HCT116 (cell line): ENCODE data around the gene ADARB1. TPM values are rescaled to one million over a fixed set of nuclear protein-coding genes. Genes with fewer than 3 reads are reported as not detected.

Experiments
- ATAC-seq: fragments of 200-7000 bp; cut with Tn5 transposase; 2 replicates; pipeline ENCODE4 v1.9.1; 2020; ENCODE audit warnings: mild to moderate bottlenecking, moderate library complexity
- BruUV-seq: library from RNA; stranded (reverse); fragments of 400-500 nt; replicated peaks from 2 replicates; lab custom pipeline; 2021; lab: Mats Ljungman, UMichigan
- CTCF ChIA-PET: fragments of 300-600 bp; sonication (Branson Sonifier 250); formaldehyde crosslinking; loops from one replicate; lab custom pipeline; 2021; ENCODE audit warnings: antibody characterized with exemption; lab: Charles Lee
- POLR2A ChIA-PET: fragments of 300-600, 350-600 bp; sonication (Branson Sonifier 250); formaldehyde crosslinking; loops from one replicate; lab custom pipeline; 2021; ENCODE audit warnings: antibody characterized with exemption; lab: Charles Lee
- RAD21 ChIA-PET, 2 experiments: fragments of 300-600 bp; sonication (Branson Sonifier 250); formaldehyde crosslinking; loops; one replicate each; lab custom pipeline; 2023; ENCODE audit warnings: low total read pairs in 2 of 2; ENCODE audit not compliant: uncharacterized antibody in 2 of 2, unreplicated experiment in 2 of 2, low non-redundant PET in 1 of 2; lab: Charles Lee
- DNase-seq: peaks from one replicate; pipeline ENCODE4 v3.0.0-alpha.2; 2010; ENCODE audit warnings: low read depth, low spot score
- H2AFZ ChIP-seq: fragments of 200-600 bp; shearing (Covaris generic), sonication (generic); 2 replicates; pipeline ENCODE4 v1.6.1; 2017; ENCODE audit warnings: low read depth, mixed run types, mixed read lengths, antibody characterized with exemption, low read length; ENCODE audit not compliant: poor library complexity, severe bottlenecking
- H3K27ac ChIP-seq: 2 replicates; pipeline ENCODE4 v1.5.1; 2012; ENCODE audit warnings: low read depth, low read length
- H3K27me3 ChIP-seq: fragments of 200-600 bp; sonication (generic); 2 replicates; pipeline ENCODE4 v1.6.1; 2016; ENCODE audit warnings: mixed run types, low read length, mixed read lengths; ENCODE audit not compliant: insufficient read depth
- H3K36me3 ChIP-seq, 2 experiments: fragments of 200-500 bp in 1 of 2; fragments of 200-600 bp in 1 of 2; sonication (Bioruptor generic) in 1 of 2; sonication (generic) in 1 of 2; 2 replicates each; pipeline versions ENCODE4 v1.5.1 to v1.6.1; 2014 to 2016; ENCODE audit warnings: low read length in 2 of 2, inconsistent platforms in 1 of 2, mixed read lengths in 1 of 2, mixed run types in 1 of 2; ENCODE audit not compliant: insufficient read depth in 2 of 2, control insufficient read depth in 1 of 2
- H3K4me1 ChIP-seq, 2 experiments: fragments of 200-600 bp in 1 of 2; sonication (generic) in 1 of 2; 2 replicates each; pipeline versions ENCODE4 v1.5.1 to v1.6.1; 2012 to 2017; ENCODE audit warnings: low read length in 2 of 2, inconsistent platforms in 1 of 2, mild to moderate bottlenecking in 1 of 2, mixed read lengths in 1 of 2, mixed run types in 1 of 2, moderate library complexity in 1 of 2; ENCODE audit not compliant: insufficient read depth in 2 of 2, control insufficient read depth in 1 of 2
- H3K4me2 ChIP-seq: fragments of 200-600 bp; sonication (generic); 2 replicates; pipeline ENCODE4 v1.6.1; 2017; ENCODE audit warnings: mixed run types, low read length, mixed read lengths
- H3K4me3 ChIP-seq, 2 experiments: fragments of 200-600 bp in 1 of 2; sonication (generic) in 1 of 2; replicated peaks in 1 of 2; 2 replicates each; pipeline ENCODE4 v1.5.1; 2011 to 2016; ENCODE audit warnings: low read length in 2 of 2, control low read depth in 1 of 2, low read depth in 1 of 2, mild to moderate bottlenecking in 1 of 2, mixed read lengths in 1 of 2, mixed run types in 1 of 2
- H3K79me2 ChIP-seq: fragments of 200-600 bp; sonication (generic); 2 replicates; pipeline ENCODE4 v1.6.1; 2017; ENCODE audit warnings: mild to moderate bottlenecking, mixed run types, low read length, moderate library complexity, mixed read lengths; ENCODE audit not compliant: insufficient read depth
- H3K9ac ChIP-seq: fragments of 200-600 bp; sonication (generic); 2 replicates; pipeline ENCODE4 v1.6.1; 2016; ENCODE audit warnings: low read length, mixed read lengths
- H3K9me2 ChIP-seq: fragments of 200-600 bp; sonication (generic), shearing (Covaris generic); 2 replicates; pipeline ENCODE4 v1.6.1; 2017; ENCODE audit warnings: mixed run types, mild to moderate bottlenecking, moderate library complexity; ENCODE audit not compliant: insufficient read depth
- H3K9me3 ChIP-seq, 2 experiments: fragments of 200-500 bp in 1 of 2; fragments of 200-600 bp in 1 of 2; sonication (Bioruptor generic) in 1 of 2; sonication (generic) in 1 of 2; 2 replicates each; pipeline ENCODE4 v1.6.1; 2014 to 2017; ENCODE audit warnings: low read length in 2 of 2, mixed read lengths in 2 of 2, inconsistent platforms in 1 of 2, low read depth in 1 of 2, mild to moderate bottlenecking in 1 of 2, mixed run types in 1 of 2, moderate library complexity in 1 of 2; ENCODE audit not compliant: control insufficient read depth in 1 of 2, insufficient read depth in 1 of 2
- H4K20me1 ChIP-seq: fragments of 200-600 bp; sonication (generic), shearing (Covaris generic); 2 replicates; pipeline ENCODE4 v1.6.1; 2017; ENCODE audit warnings: mixed run types, mild to moderate bottlenecking, moderate library complexity; ENCODE audit not compliant: insufficient read depth
- EZH2 ChIP-seq: fragments of 200-600 bp; sonication (generic); IDR thresholded peaks from 2 replicates; pipeline ENCODE4 v1.6.1; 2017; ENCODE audit warnings: antibody characterized with exemption, mixed run types
- EZH2phosphoT487 ChIP-seq: fragments of 200-600 bp; IDR thresholded peaks from 2 replicates; pipeline ENCODE4 v1.6.1; 2018; ENCODE audit warnings: antibody characterized with exemption, borderline replicate concordance
- POLR2A ChIP-seq: IDR thresholded peaks from 2 replicates; pipeline ENCODE4 v1.7.0; 2011; ENCODE audit warnings: borderline replicate concordance; ENCODE audit not compliant: insufficient read depth, insufficient read length; ENCODE audit errors: extremely low read depth
- RAD21 ChIP-seq: IDR thresholded peaks from 2 replicates; pipeline ENCODE4 v1.6.1; 2012; ENCODE audit warnings: low read depth, mild to moderate bottlenecking
- SRF ChIP-seq: IDR thresholded peaks from 2 replicates; pipeline ENCODE4 v1.6.1; 2012; ENCODE audit warnings: low read depth
- YY1 ChIP-seq: IDR thresholded peaks from 2 replicates; pipeline ENCODE4 v1.6.1; 2011; ENCODE audit warnings: low read length, low read depth, moderate library complexity, mild to moderate bottlenecking; ENCODE audit not compliant: insufficient replicate concordance; ENCODE audit errors: extremely low read depth
- ZBTB33 ChIP-seq: IDR thresholded peaks from 2 replicates; pipeline ENCODE4 v1.6.1; 2011; ENCODE audit warnings: mild to moderate bottlenecking, low read length, moderate library complexity; ENCODE audit not compliant: insufficient replicate concordance; ENCODE audit errors: extremely low read depth
- intact Hi-C: fragments of 100-400 bp; cut with micrococcal nuclease; formaldehyde crosslinking; loops from 2 replicates; pipeline ENCODE4 v1.10.0; 2022
- total RNA-seq: library from RNA; stranded (reverse); gene quantifications from one replicate; pipeline ENCODE4 v1.2.1, GENCODE V29; 2021; ENCODE audit not compliant: unreplicated experiment
- TF ChIP-seq, protein P1 (sequence below): IDR thresholded peaks from 2 replicates; pipeline ENCODE4 v1.6.1; 2012; ENCODE audit warnings: low read depth
- TF ChIP-seq, protein P2 (sequence below), 3 experiments: fragments of 200-600 bp in 1 of 3; sonication (generic) in 1 of 3; IDR thresholded peaks in 2 of 3; conservative IDR thresholded peaks in 1 of 3; 2 replicates each; pipeline ENCODE4 v1.5.1; 2012 to 2017; ENCODE audit warnings: low read depth in 2 of 3, low read length in 2 of 3, antibody characterized with exemption in 1 of 3, borderline replicate concordance in 1 of 3, control low read depth in 1 of 3, mild to moderate bottlenecking in 1 of 3, mixed read lengths in 1 of 3, mixed run types in 1 of 3, moderate library complexity in 1 of 3; ENCODE audit not compliant: insufficient read depth in 1 of 3

The ADARB1 gene
- total RNA-seq, 1 experiment from 2014 or later = 13.5 TPM

DNA sequence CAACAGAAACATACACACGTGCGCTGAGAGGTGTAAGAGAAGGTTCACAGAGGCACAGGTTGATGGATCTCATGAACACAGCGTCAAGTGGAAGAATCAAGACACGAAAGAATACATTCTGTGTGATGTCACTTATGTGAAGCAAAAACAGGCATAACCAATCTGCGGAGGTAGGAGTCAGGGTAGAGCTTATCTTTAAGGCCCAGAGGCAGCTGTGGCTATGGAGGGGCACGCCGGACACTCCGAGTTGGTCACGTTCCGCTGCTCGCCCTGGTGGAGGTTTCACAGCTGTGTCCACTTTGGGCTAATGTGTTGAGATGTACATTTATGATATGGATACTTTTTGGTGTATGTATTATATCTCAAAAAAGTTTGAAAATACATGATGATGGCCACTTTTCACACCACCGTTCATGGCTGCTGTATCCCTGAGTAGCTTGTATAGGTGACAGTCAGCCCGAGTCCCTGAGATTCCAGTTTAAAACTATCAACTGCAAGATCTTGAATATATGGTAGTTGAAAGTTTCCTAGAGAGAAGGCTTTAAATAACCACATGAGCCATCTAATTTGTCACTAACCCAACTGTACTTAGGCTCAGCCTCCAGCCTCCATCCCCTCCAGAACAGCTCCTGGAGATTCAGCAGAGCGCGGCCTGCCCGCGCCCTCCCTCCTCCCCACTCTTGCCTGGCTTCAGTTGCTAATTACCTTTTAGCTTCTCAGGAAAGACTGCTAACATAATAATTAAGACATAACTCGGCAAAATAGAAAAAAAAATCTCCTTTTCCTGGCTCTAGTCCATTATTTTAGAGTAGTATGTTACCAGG lies 6.7 kb upstream of the ADARB1 start:
- POLR2A ChIA-PET = no interaction called here

More for the DNA sequence above, 6.7 kb upstream of the ADARB1 start:
- H3K4me2 ChIP-seq = no peak overlapping the region
- H3K27me3 ChIP-seq = no peaks in the 10 kb centered on the region
- RAD21 ChIA-PET = no interaction called here
- DNase-seq (no peak), ATAC-seq (no peak)
- H3K36me3 ChIP-seq = no peaks in the 10 kb centered on the region
- no peaks in the 10 kb centered on the region for H3K79me2 ChIP-seq
- no peak overlapping the region for H3K4me3 ChIP-seq
- CTCF ChIA-PET = no interaction called here
- H3K27ac ChIP-seq = no peak overlapping the region
- H3K9ac ChIP-seq = no peak overlapping the region
- no TSS peak for BruUV-seq
- H3K4me1 ChIP-seq = no peaks in the 10 kb centered on the region
- intact Hi-C loops = no loop called here
- H4K20me1 ChIP-seq = no peaks in the 10 kb centered on the region
- no peak overlapping the region for H2AFZ ChIP-seq
- no peaks in the 10 kb centered on the region for H3K9me2 ChIP-seq
- TF ChIP-seq YY1 = no peak
- TF ChIP-seq SRF = no peak
- TF ChIP-seq POLR2A = no peak
- TF ChIP-seq, protein P1, sequence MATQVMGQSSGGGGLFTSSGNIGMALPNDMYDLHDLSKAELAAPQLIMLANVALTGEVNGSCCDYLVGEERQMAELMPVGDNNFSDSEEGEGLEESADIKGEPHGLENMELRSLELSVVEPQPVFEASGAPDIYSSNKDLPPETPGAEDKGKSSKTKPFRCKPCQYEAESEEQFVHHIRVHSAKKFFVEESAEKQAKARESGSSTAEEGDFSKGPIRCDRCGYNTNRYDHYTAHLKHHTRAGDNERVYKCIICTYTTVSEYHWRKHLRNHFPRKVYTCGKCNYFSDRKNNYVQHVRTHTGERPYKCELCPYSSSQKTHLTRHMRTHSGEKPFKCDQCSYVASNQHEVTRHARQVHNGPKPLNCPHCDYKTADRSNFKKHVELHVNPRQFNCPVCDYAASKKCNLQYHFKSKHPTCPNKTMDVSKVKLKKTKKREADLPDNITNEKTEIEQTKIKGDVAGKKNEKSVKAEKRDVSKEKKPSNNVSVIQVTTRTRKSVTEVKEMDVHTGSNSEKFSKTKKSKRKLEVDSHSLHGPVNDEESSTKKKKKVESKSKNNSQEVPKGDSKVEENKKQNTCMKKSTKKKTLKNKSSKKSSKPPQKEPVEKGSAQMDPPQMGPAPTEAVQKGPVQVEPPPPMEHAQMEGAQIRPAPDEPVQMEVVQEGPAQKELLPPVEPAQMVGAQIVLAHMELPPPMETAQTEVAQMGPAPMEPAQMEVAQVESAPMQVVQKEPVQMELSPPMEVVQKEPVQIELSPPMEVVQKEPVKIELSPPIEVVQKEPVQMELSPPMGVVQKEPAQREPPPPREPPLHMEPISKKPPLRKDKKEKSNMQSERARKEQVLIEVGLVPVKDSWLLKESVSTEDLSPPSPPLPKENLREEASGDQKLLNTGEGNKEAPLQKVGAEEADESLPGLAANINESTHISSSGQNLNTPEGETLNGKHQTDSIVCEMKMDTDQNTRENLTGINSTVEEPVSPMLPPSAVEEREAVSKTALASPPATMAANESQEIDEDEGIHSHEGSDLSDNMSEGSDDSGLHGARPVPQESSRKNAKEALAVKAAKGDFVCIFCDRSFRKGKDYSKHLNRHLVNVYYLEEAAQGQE = no peak
- TF ChIP-seq RAD21 = no peak
- TF ChIP-seq, protein P2, sequence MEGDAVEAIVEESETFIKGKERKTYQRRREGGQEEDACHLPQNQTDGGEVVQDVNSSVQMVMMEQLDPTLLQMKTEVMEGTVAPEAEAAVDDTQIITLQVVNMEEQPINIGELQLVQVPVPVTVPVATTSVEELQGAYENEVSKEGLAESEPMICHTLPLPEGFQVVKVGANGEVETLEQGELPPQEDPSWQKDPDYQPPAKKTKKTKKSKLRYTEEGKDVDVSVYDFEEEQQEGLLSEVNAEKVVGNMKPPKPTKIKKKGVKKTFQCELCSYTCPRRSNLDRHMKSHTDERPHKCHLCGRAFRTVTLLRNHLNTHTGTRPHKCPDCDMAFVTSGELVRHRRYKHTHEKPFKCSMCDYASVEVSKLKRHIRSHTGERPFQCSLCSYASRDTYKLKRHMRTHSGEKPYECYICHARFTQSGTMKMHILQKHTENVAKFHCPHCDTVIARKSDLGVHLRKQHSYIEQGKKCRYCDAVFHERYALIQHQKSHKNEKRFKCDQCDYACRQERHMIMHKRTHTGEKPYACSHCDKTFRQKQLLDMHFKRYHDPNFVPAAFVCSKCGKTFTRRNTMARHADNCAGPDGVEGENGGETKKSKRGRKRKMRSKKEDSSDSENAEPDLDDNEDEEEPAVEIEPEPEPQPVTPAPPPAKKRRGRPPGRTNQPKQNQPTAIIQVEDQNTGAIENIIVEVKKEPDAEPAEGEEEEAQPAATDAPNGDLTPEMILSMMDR (IDR thresholded peaks at IDR 0.05 in 2 of 3, conservative IDR thresholded peaks at IDR 0.05 in 1 of 3; ENCODE audit: borderline replicate concordance in 1 of 3, insufficient read depth in 1 of 3, low read depth in 2 of 3, low read length in 2 of 3) = no peak
- TF ChIP-seq EZH2 = no peak
- no peak for TF ChIP-seq EZH2phosphoT487
- no peak for TF ChIP-seq ZBTB33
- H3K9me3 ChIP-seq = no peaks in the 10 kb centered on the region
